IMR-90 (cell line): ENCODE results near the gene LYZL2.

Experiments
- BHLHE40 ChIP-seq: fragments of 150-350 bp; IDR thresholded peaks from 2 replicates; pipeline ENCODE4 v1.6.1; 2016; ENCODE audit warnings: mild to moderate bottlenecking, low read depth, low read length
- CEBPB ChIP-seq: IDR thresholded peaks from 2 replicates; pipeline ENCODE4 v1.6.1; 2012; ENCODE audit warnings: low read depth, low read length, improper control_type of control experiment
- CTCF ChIP-seq: conservative IDR thresholded peaks from 2 replicates; pipeline ENCODE4 v1.5.1; 2012; ENCODE audit warnings: mild to moderate bottlenecking, low read depth, low read length, improper control_type of control experiment
- FOS ChIP-seq: fragments of 150-350 bp; IDR thresholded peaks from 2 replicates; pipeline ENCODE4 v1.6.1; 2016; ENCODE audit warnings: low read depth, low read length
- MAFK ChIP-seq: IDR thresholded peaks from 2 replicates; pipeline ENCODE4 v1.6.1; 2012; ENCODE audit warnings: low read depth, low read length, improper control_type of control experiment
- MAZ ChIP-seq: IDR thresholded peaks from 2 replicates; pipeline ENCODE4 v1.6.1; 2012; ENCODE audit warnings: low read depth, mild to moderate bottlenecking, low read length, improper control_type of control experiment, moderate library complexity, borderline replicate concordance
- MXI1 ChIP-seq: IDR thresholded peaks from 2 replicates; pipeline ENCODE4 v1.6.1; 2012; ENCODE audit warnings: low read depth, mild to moderate bottlenecking, low read length, moderate library complexity, borderline replicate concordance
- POLR2A ChIP-seq: IDR thresholded peaks from 2 replicates; pipeline ENCODE4 v1.6.1; 2012; ENCODE audit warnings: mild to moderate bottlenecking, low read depth, low read length
- RAD21 ChIP-seq: IDR thresholded peaks from 2 replicates; pipeline ENCODE4 v1.6.1; 2012; ENCODE audit warnings: low read length, improper control_type of control experiment
- RCOR1 ChIP-seq: IDR thresholded peaks from 2 replicates; pipeline ENCODE4 v1.6.1; 2012; ENCODE audit warnings: mild to moderate bottlenecking, low read length, improper control_type of control experiment; ENCODE audit not compliant: insufficient replicate concordance

- TF ChIP-seq RCOR1, result no peak
- TF ChIP-seq POLR2A, result no peak
- no peak for TF ChIP-seq CTCF
- no peak for TF ChIP-seq MAZ
- no peak for TF ChIP-seq BHLHE40
- no peak for TF ChIP-seq RAD21
- TF ChIP-seq FOS, result no peak
- TF ChIP-seq MAFK, result no peak
- TF ChIP-seq CEBPB, result no peak
- TF ChIP-seq MXI1, result no peak
These were observed 29.5 kb downstream of the LYZL2 start for GRCh38 chr10:30600005-30600404.
